ENCODE data around the gene GLS2.
"Not testable (repeated sequence)": the region's sequence is repeated elsewhere in the genome, so short reads cannot be mapped to it uniquely, and the experiment has no call there.

Gene GLS2

DNA sequence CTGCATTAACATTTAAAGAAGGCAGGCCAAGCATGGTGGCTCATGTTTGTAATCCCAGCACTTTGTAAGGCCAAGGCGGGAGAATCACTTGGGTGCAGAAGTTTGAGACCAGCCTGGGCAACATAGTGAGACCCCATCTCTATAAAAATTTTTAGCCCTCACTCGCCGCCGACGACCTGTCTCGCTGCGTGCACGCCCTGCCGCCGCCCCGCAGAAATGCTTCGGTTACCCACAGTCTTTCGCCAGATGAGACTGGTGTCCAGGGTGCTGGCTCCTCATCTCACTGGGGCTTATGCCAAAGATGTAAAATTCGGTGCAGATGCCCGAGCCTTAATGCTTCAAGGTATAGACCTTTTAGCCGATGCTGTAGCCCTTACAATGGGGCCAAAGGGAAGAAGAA, 22.8 kb upstream of the GLS2 start:
- DNase-seq (ENCODE audit: low read depth, low spot score): no peak
- in situ Hi-C loops (cut with HindIII; ENCODE audit: low sequenced_read_pairs): no loop called here
- TF ChIP-seq, protein P1, sequence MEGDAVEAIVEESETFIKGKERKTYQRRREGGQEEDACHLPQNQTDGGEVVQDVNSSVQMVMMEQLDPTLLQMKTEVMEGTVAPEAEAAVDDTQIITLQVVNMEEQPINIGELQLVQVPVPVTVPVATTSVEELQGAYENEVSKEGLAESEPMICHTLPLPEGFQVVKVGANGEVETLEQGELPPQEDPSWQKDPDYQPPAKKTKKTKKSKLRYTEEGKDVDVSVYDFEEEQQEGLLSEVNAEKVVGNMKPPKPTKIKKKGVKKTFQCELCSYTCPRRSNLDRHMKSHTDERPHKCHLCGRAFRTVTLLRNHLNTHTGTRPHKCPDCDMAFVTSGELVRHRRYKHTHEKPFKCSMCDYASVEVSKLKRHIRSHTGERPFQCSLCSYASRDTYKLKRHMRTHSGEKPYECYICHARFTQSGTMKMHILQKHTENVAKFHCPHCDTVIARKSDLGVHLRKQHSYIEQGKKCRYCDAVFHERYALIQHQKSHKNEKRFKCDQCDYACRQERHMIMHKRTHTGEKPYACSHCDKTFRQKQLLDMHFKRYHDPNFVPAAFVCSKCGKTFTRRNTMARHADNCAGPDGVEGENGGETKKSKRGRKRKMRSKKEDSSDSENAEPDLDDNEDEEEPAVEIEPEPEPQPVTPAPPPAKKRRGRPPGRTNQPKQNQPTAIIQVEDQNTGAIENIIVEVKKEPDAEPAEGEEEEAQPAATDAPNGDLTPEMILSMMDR (IDR thresholded peaks at IDR 0.05; ENCODE audit: low read depth, low read length): no peak
- H3K4me3 ChIP-seq (ENCODE audit: low read depth, low read length): no peak overlapping the region

DNA sequence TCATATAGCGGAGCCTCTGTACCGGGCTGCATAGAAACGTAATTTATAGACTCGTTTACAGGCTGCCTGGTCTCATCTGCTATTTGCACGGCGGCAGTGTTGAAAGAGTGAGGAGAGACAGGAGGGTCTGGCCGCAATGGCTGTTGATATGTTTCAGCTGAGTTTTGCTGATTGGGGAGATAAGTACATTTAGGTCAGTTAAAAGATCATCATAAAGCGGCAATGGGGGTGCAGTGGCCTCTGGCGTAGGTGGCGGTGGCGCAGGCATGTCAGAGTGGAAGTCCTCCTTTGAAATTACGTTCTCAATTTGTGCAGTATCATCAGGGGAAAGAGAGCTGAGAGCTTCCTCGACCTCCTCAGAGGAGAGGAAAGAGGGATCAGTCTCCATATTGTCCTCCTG, 11.9 kb upstream of the GLS2 start:
- in situ Hi-C loops (cut with HindIII; ENCODE audit: low sequenced_read_pairs); DNase-seq (ENCODE audit: low read depth, low spot score); H3K4me3 ChIP-seq (ENCODE audit: low read depth, low read length): not testable (repeated sequence)

DNA sequence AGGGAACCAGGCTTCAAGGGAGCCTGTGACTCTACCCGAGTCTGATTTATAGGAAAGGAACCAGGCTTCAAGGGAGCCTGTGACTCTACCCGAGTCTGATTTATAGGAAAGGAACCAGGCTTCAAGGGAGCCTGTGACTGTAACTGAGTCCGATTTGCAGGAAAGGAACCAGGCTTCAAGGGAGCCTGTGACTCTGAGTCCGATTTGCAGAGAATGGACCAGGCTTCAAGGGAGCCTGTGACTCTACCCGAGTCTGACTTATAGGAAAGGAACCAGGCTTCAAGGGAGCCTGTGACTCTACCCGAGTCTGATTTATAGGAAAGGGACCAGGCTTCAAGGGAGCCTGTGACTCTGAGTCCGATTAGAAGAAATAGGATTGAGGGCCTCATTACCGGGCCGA, 11.5 kb upstream of the GLS2 start:
- in situ Hi-C loops (cut with HindIII; ENCODE audit: low sequenced_read_pairs); DNase-seq (ENCODE audit: low read depth, low spot score): not testable (repeated sequence)

DNA sequence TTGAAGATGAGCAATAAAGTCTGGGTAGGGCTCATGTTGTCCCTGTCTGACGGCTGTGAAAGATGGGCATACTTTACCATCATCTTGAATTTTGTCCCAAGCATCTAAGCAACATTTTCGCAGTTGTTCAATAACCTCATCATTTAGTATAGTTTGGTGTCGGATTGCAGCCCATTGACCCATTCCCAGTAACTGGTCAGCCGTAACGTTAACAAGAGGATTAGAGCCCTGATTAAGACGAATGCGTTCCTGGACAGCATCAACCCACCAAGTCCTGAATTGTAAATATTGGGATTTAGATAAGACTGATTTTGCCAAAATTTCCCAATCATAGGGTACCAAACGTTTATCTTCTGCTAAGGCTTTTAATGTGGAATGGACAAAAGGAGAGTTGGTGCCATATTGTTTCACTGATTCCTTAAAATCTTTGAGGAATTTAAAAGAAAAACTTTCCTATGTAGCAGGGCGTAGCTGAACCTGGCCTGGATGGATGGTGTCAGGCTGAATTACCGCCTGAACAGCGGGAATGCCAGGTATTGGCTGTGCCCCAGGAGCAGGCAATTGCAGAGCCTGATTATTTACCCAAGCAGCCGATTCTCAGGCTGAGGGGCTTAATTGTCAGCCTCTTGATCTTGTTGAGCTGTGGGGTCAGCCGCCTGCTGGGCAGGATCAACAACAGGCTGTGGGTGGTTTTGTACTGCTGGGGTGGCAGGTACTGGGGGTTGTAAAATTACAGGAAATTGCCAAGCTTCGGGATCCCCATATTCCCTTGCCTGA, 10.4 kb upstream of the GLS2 start:
- DNase-seq (ENCODE audit: low read depth, low spot score); H3K4me3 ChIP-seq (ENCODE audit: low read depth, low read length); in situ Hi-C loops (cut with HindIII; ENCODE audit: low sequenced_read_pairs): not testable (repeated sequence)

More for the DNA sequence above, 11.5 kb upstream of the GLS2 start:
- H3K4me3 ChIP-seq (ENCODE audit: low read depth, low read length): not testable (repeated sequence)

DNA sequence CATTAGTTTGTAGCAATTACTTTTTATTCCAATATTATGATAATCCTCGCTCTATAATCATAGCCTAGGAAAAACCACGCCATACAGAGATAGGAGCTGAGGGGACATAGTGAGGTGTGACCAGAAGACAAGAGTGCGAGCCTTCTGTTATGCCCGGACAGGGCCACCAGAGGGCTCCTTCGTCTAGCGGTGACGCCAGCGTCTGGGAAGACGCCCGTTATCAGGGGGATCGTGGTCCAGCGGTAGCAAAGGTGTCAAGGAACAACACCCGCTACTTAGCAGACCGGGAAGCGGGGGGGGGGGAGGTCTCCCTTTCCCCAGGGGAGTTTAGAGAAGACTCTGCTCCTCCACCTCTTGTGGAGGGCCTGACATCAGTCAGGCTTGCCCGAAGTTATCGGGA, 8.7 kb upstream of the GLS2 start:
- H3K4me3 ChIP-seq (ENCODE audit: low read depth, low read length); in situ Hi-C loops (cut with HindIII; ENCODE audit: low sequenced_read_pairs): not testable (repeated sequence)
- DNase-seq (ENCODE audit: low read depth, low spot score): peak; percentile 5
- TF ChIP-seq, protein P1 (IDR thresholded peaks at IDR 0.05; ENCODE audit: low read depth, low read length): peak; percentile 45

DNA sequence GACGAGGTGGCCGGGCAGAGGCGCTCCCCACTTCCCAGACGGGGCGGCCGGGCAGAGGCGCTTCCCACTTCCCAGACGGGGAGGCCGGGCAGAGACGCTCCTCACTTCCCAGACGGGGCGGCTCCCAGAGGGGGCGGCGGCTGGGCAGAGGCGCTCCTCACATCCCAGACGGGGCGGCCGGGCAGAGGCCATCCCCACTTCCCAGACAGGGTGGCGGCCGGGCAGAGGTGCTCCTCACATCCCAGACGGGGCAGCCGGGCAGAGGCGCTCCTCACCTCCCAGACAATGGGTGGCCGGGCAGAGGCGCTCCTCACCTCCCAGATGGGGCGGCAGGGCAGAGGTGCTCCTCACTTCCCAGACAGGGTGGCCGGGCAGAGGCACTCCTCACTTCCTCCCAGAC, 6.5 kb upstream of the GLS2 start:
- H3K4me3 ChIP-seq (ENCODE audit: low read depth, low read length); in situ Hi-C loops (cut with HindIII; ENCODE audit: low sequenced_read_pairs); DNase-seq (ENCODE audit: low read depth, low spot score): not testable (repeated sequence)

DNA sequence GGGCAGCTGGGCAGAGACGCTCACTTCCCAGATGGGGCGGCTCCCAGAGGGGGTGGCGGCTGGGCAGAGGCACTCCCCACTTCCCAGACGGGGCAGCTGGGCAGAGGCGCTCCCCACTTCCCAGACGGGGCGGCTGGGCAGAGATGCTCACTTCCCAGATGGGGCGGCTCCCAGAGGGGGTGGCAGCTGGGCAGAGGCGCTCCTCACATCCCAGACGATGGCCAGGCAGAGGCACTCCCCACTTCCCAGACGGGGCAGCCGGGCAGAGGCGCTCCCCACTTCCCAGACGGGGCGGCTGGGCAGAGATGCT, 6.1 kb upstream of the GLS2 start:
- DNase-seq (ENCODE audit: low read depth, low spot score); H3K4me3 ChIP-seq (ENCODE audit: low read depth, low read length); in situ Hi-C loops (cut with HindIII; ENCODE audit: low sequenced_read_pairs): not testable (repeated sequence)

DNA sequence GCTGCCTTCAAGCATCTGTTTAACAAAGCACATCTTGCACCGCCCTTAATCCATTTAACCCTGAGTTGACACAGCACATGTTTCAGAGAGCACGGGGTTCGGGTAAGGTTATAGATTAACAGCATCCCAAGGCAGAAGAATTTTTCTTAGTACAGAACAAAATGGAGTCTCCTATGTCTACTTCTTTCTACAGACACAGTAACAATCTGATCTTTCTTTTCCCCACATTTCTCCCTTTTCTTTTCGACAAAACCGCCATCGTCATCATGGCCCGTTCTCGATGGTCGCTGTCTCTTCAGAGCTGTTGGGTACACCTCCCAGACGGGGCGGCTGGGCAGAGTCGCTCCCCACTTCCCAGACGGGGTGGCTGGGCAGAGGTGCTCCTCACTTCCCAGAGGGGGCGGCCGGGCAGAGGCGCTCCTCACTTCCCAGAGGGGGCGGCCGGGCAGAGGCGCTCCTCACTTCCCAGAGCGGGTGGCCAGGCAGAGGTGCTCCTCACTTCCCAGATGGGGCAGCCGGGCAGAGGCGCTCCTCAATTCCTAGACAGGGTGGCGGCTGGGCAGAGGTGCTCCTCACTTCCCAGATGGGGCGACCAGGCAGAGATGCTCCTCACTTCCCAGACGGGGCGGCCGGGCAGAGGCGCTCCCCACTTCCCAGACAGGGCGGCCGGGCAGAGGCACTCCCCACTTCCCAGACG, 5.6 kb upstream of the GLS2 start:
- DNase-seq (ENCODE audit: low read depth, low spot score); in situ Hi-C loops (cut with HindIII; ENCODE audit: low sequenced_read_pairs); H3K4me3 ChIP-seq (ENCODE audit: low read depth, low read length): not testable (repeated sequence)

DNA sequence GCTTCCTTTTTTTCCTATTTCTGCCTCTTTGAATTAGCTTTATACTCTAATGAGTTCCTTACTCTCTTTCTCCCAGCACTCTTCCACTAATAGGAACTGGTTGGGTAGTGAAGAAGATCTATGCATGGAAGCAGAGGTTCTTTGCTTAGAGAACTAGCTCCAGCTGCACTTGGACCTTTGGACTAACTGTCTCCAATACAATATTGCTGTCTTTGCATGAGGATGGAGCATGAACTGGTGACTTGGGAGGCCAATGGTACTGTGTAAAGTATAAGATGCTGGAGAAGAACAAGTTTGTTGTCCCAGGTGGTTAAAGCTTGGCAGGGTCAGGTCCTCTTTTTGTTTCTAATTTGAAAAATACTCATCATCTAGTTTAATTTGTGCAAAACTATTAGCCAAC, 2.4 kb upstream of the GLS2 start:
- in situ Hi-C loops (cut with HindIII; ENCODE audit: low sequenced_read_pairs): no loop called here
- TF ChIP-seq, protein P1 (IDR thresholded peaks at IDR 0.05; ENCODE audit: low read depth, low read length): no peak

More for the DNA sequence above, 2.4 kb upstream of the GLS2 start:
- H3K4me3 ChIP-seq (ENCODE audit: low read depth, low read length): no peak overlapping the region
- DNase-seq (ENCODE audit: low read depth, low spot score): no peak
